CD4-positive, alpha-beta T cell (primary cell): Measurements from ENCODE around the gene ERICH4. TPM values are rescaled to one million over a fixed set of nuclear protein-coding genes. Genes with fewer than 3 reads are reported as not detected.
"Not testable (repeated sequence)": the region's sequence is repeated elsewhere in the genome, so short reads cannot be mapped to it uniquely, and the experiment has no call there.

ENCODE experiments used
- ATAC-seq: fragments of 200-7000 bp; cut with Tn5 transposase; one replicate; pipeline ENCODE4 v1.10.0; 2022; ENCODE audit warnings: mild to moderate bottlenecking; ENCODE audit not compliant: poor library complexity
- CTCF ChIA-PET: fragments of 350-600 bp; sonication (Branson Sonifier 250); formaldehyde crosslinking; loops from one replicate; lab custom pipeline; 2021; ENCODE audit warnings: antibody characterized with exemption, inconsistent platforms; lab: Charles Lee
- POLR2A ChIA-PET: fragments of 350-600 bp; sonication (Branson Sonifier 250); formaldehyde crosslinking; loops from one replicate; lab custom pipeline; 2021; ENCODE audit warnings: antibody characterized with exemption, inconsistent platforms; lab: Charles Lee
- DNase-seq, 14 experiments: peaks; one replicate each; pipeline ENCODE4 v3.0.0-alpha.2; 2013 to 2020; ENCODE audit warnings: mixed read lengths in 2 of 14
- H3K27ac ChIP-seq, 2 donors: one replicate each; pipeline versions ENCODE4 v1.5.1 to v1.7.0; 2013; ENCODE audit warnings: low read length in 2 of 2, low read depth in 1 of 2, mild to moderate bottlenecking in 1 of 2
- H3K27me3 ChIP-seq, 2 experiments: 1 replicate in 1 of 2; 2 replicates in 1 of 2; pipeline versions ENCODE4 v1.6.1 to v1.7.0; 2013; ENCODE audit warnings: low read length in 2 of 2, control low read depth in 1 of 2, mild to moderate bottlenecking in 1 of 2, moderate library complexity in 1 of 2; ENCODE audit not compliant: insufficient read depth in 2 of 2, control insufficient read depth in 1 of 2
- H3K36me3 ChIP-seq: one replicate; pipeline ENCODE4 v1.6.1; 2013; ENCODE audit warnings: low read length, control low read depth; ENCODE audit not compliant: insufficient read depth
- H3K4me1 ChIP-seq: one replicate; pipeline ENCODE4 v1.6.1; 2013; ENCODE audit warnings: low read length, control low read depth; ENCODE audit not compliant: insufficient read depth
- H3K4me3 ChIP-seq: one replicate; pipeline ENCODE4 v1.5.1; 2013; ENCODE audit warnings: mild to moderate bottlenecking, low read length, moderate library complexity
- H3K9me3 ChIP-seq, 2 experiments: 1 replicate in 1 of 2; 2 replicates in 1 of 2; pipeline versions ENCODE4 v1.6.1 to v1.7.0; 2013; ENCODE audit warnings: low read length in 2 of 2, mild to moderate bottlenecking in 2 of 2, control low read depth in 1 of 2, moderate library complexity in 1 of 2; ENCODE audit not compliant: control insufficient read depth in 1 of 2, insufficient read depth in 1 of 2
- H3K27ac Mint-ChIP-seq: one replicate; pipeline ENCODE4 v1.8.0; 2020; ENCODE audit warnings: mixed read lengths
- H3K27me3 Mint-ChIP-seq: one replicate; pipeline ENCODE4 v1.8.0; 2021; ENCODE audit warnings: mixed read lengths
- H3K36me3 Mint-ChIP-seq: one replicate; pipeline ENCODE4 v1.8.0; 2021; ENCODE audit warnings: low read depth, mixed read lengths
- H3K4me1 Mint-ChIP-seq: one replicate; pipeline ENCODE4 v1.8.0; 2021; ENCODE audit warnings: low read depth, mixed read lengths
- H3K4me3 Mint-ChIP-seq: one replicate; pipeline ENCODE4 v1.8.0; 2020; ENCODE audit warnings: mild to moderate bottlenecking, mixed read lengths
- H3K9me3 Mint-ChIP-seq: one replicate; pipeline ENCODE4 v1.8.0; 2020; ENCODE audit warnings: mixed read lengths
- intact Hi-C, 2 experiments: fragments of 100-400 bp; cut with DNase I in 1 of 2; cut with micrococcal nuclease in 1 of 2; formaldehyde crosslinking; loops; one replicate each; pipeline versions ENCODE4 v1.15.1 to v1.9.0; 2023 to 2025; cut with DNase I, micrococcal nuclease
- total RNA-seq, 174 experiments: library from RNA in 2 of 174; stranded (reverse) in 2 of 174; gene quantifications; one replicate each; pipeline ENCODE4 v1.2.3 and lab custom pipeline; 2021 to 2026
- TF ChIP-seq, protein P1 (sequence below): fragments of 200-600 bp; IDR thresholded peaks from one replicate; pipeline ENCODE4 v1.8.0; 2022; ENCODE audit warnings: antibody characterized with exemption, mild to moderate bottlenecking

The ERICH4 gene
- total RNA-seq, 2 experiments from 2014 or later, result not detected

- intact Hi-C loops, result no loop called here
- Histone ChIP-seq H3K4me1 (peaks cover 8% of the 10 kb centered on the region), H3K36me3 (no peaks in the 10 kb centered on the region), H3K27me3 (peaks cover 0 to 2% of the 10 kb centered on the region in 2 experiments), H3K4me3 (no peak overlapping the region), H3K27ac (no peak overlapping the region), H3K9me3 (no peaks in the 10 kb centered on the region)
- TF ChIP-seq, protein P1, sequence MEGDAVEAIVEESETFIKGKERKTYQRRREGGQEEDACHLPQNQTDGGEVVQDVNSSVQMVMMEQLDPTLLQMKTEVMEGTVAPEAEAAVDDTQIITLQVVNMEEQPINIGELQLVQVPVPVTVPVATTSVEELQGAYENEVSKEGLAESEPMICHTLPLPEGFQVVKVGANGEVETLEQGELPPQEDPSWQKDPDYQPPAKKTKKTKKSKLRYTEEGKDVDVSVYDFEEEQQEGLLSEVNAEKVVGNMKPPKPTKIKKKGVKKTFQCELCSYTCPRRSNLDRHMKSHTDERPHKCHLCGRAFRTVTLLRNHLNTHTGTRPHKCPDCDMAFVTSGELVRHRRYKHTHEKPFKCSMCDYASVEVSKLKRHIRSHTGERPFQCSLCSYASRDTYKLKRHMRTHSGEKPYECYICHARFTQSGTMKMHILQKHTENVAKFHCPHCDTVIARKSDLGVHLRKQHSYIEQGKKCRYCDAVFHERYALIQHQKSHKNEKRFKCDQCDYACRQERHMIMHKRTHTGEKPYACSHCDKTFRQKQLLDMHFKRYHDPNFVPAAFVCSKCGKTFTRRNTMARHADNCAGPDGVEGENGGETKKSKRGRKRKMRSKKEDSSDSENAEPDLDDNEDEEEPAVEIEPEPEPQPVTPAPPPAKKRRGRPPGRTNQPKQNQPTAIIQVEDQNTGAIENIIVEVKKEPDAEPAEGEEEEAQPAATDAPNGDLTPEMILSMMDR, result no peak
- Mint-ChIP-seq H3K4me1 (peaks cover 12% of the 10 kb centered on the region), H3K27ac (no peak overlapping the region), H3K27me3 (peaks cover 30% of the 10 kb centered on the region), H3K36me3 (no peaks in the 10 kb centered on the region), H3K9me3 (no peaks in the 10 kb centered on the region), H3K4me3 (no peak overlapping the region)
- ATAC-seq (no peak), DNase-seq (no peak)
- POLR2A ChIA-PET, result interaction anchor here (2.2 kb wide), 1 partner anchor 75 kb away, joined by 5 read pairs; no protein-coding TSS in a partner anchor
- CTCF ChIA-PET, result interaction anchor here (1.0 to 1.8 kb wide), 5 partner anchors 8 to 141 kb away, joined by 3 to 8 read pairs (median 4); partner anchors contain the start of gene DMAC2
Observed at GRCh38 chr19:41456342-41456918, 13.5 kb downstream of the ERICH4 start.

GRCh38 chr19:41457241-41457640 lies 14.3 kb downstream of the ERICH4 start:
- ChIA-PET POLR2A (interaction anchor here (0.6 to 2.2 kb wide), 3 partner anchors 17 to 114 kb away, joined by 3 to 5 read pairs (median 3); partner anchors contain the start of gene DMAC2), CTCF (interaction anchor here (0.6 to 1.8 kb wide), 6 partner anchors 8 to 140 kb away, joined by 3 to 8 read pairs (median 4); partner anchors contain the start of gene DMAC2)
- TF ChIP-seq, protein P1, result no peak
- H3K9me3 ChIP-seq, result no peaks in the 10 kb centered on the region
- no peak overlapping the region for H3K27ac ChIP-seq
- peak; percentile 64 for ATAC-seq
- H3K36me3 ChIP-seq, result no peaks in the 10 kb centered on the region
- no peak overlapping the region for H3K27ac Mint-ChIP-seq
- no peaks in the 10 kb centered on the region for H3K9me3 Mint-ChIP-seq
- intact Hi-C loops, result no loop called here
- H3K4me3 ChIP-seq, result no peak overlapping the region
- peaks cover 0 to 2% of the 10 kb centered on the region in 2 experiments for H3K27me3 ChIP-seq
- peaks cover 36% of the 10 kb centered on the region for H3K27me3 Mint-ChIP-seq
- H3K4me3 Mint-ChIP-seq, result no peak overlapping the region
- peak in 3 of 14 experiments; percentile 43 to 60 (median 51) for DNase-seq
- H3K4me1 ChIP-seq, result peaks cover 8% of the 10 kb centered on the region
- peaks cover 12% of the 10 kb centered on the region for H3K4me1 Mint-ChIP-seq
- no peaks in the 10 kb centered on the region for H3K36me3 Mint-ChIP-seq

DNA sequence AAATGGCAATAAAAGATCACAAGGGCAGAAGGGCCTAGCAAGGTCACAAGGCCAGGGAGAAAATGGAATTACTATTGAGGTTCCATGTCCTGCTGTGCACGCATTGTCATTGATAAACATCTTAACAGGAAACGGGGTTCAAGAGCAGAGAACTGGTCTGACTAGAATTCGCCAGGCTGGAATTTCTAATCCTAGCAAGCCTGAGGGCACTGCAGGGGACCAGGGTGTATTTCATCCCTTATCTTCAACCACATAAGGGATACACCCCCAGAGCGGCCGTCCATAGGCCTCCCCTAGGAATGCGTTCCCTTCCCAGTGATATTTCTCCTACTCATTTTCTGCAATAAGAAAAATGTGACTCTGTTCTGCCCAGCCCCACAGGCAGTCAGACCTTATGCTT lies 19.5 kb downstream of the ERICH4 start:
- Histone ChIP-seq H3K27ac (no peak overlapping the region), H3K9me3 (no peaks in the 10 kb centered on the region), H3K4me1 (no peaks in the 10 kb centered on the region), H3K36me3 (no peaks in the 10 kb centered on the region), H3K4me3 (no peak overlapping the region), H3K27me3 (peaks cover 4 to 17% of the 10 kb centered on the region in 2 experiments)
- H3K27ac Mint-ChIP-seq, result no peak overlapping the region
- H3K4me3 Mint-ChIP-seq, result no peak overlapping the region
- TF ChIP-seq, protein P1, result no peak
- ChIA-PET POLR2A (no interaction called here), CTCF (no interaction called here)
- peaks cover 6% of the 10 kb centered on the region for H3K4me1 Mint-ChIP-seq
- H3K27me3 Mint-ChIP-seq, result peaks cover 76% of the 10 kb centered on the region
- intact Hi-C loops, result no loop called here
- no peaks in the 10 kb centered on the region for H3K9me3 Mint-ChIP-seq
- H3K36me3 Mint-ChIP-seq, result no peaks in the 10 kb centered on the region
- ATAC-seq (no peak), DNase-seq (no peak)

DNA sequence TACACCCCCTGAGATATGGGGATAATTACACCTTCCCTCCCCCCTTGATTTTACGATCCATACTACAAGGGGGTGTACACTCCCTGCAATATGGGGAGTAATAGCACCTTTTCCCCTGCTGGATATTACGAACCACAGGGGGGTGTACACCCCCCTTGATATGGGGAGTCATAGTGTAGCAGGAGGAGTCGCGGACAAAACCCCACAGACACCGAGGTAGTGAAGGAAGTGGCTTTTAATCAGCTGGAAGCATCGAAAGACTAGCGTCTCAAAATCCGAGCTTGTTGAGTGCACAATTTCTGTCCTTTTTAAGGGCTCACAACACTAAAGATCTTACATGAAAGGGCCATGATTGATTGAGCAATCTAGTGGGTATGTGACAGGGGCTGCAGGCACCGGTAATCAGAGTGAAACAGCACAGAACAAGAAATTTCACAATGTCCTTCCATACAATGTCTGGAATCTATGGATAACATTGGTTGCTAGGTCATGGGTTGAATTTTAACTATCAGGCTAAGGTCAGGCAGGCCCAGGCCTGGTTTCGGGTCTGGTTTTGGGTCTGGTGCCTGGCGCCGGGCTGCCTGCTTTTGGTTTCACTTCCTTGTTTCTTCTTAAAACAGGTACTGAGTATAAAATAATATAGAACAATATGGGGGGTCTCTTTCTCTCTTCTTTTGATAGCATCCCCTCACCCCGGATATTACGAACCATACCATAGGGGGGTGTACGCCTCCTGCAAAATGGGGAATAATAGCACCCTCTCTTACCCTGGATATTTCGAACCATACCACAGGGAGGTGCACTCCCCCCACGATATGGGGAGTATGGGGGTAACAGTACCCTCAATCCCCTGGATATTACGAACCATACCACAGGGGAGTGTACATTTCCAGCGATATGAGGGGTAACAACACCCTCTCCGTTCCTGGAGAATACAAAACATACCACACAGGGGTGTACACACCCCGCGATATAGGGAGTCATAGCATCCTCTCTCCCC lies 20.6 kb downstream of the ERICH4 start:
- DNase-seq, result peak in 1 of 14 experiments; percentile 27

More for the DNA sequence above, 20.6 kb downstream of the ERICH4 start:
- ATAC-seq, H3K4me1 Mint-ChIP-seq, POLR2A ChIA-PET, H3K9me3 ChIP-seq, H3K4me3 Mint-ChIP-seq, H3K27ac ChIP-seq, H3K27ac Mint-ChIP-seq, H3K9me3 Mint-ChIP-seq, H3K4me1 ChIP-seq, intact Hi-C loops, CTCF ChIA-PET, H3K36me3 Mint-ChIP-seq, H3K4me3 ChIP-seq, H3K36me3 ChIP-seq: not testable (repeated sequence)
- H3K27me3 Mint-ChIP-seq, result peaks cover 83% of the 10 kb centered on the region
- H3K27me3 ChIP-seq, result peaks cover 4 to 27% of the 10 kb centered on the region in 2 experiments
